Spleen (tissue), 7 donors: ENCODE data around the gene LEP.

Source experiments
- CTCF ChIP-seq, 11 experiments: fragments of 200-600 bp in 7 of 11; fragments of 450-650 bp in 4 of 11; sonication (generic) in 4 of 11; IDR thresholded peaks in 8 of 11; conservative IDR thresholded peaks in 3 of 11; 1 replicate in 7 of 11; 2 replicates in 4 of 11; pipeline versions ENCODE4 v1.4.0 to v1.8.0; 2016 to 2021; ENCODE audit warnings: antibody characterized with exemption in 11 of 11, inconsistent platforms in 4 of 11, mild to moderate bottlenecking in 1 of 11
- POLR2A ChIP-seq, 3 donors: fragments of 450-650 bp; IDR thresholded peaks; one replicate each; pipeline ENCODE4 v1.5.1; 2017; ENCODE audit warnings: antibody characterized with exemption in 3 of 3, mild to moderate bottlenecking in 1 of 3
- POLR2AphosphoS5 ChIP-seq, 3 donors: sonication (generic); formaldehyde crosslinking; IDR thresholded peaks; one replicate each; pipeline ENCODE4 v1.5.1; 2017; ENCODE audit warnings: antibody characterized with exemption in 3 of 3
- donor health status: DM: no; HTN: no; CAD: no; lungs with moderate emphysema.
- donor health status: DM: no; HTN: no; CAD: no.
- donor health status: DM: no; HTN: no; CAD: no.

GRCh38 chr7:128268233-128268632, 27.2 kb downstream of the LEP start:
- TF ChIP-seq CTCF (IDR thresholded peaks at IDR 0.05 in 8 of 11, conservative IDR thresholded peaks at IDR 0.05 in 3 of 11) = no peak
- no peak for TF ChIP-seq POLR2A (IDR thresholded peaks at IDR 0.05)
- TF ChIP-seq POLR2AphosphoS5 (IDR thresholded peaks at IDR 0.05) = no peak
